ENCODE measurements around the gene HIVEP3.
"Not testable (repeated sequence)": the region's sequence is repeated elsewhere in the genome, so short reads cannot be mapped to it uniquely, and the experiment has no call there.

The HIVEP3 gene

GRCh38 chr1:41918450-41919043 is at the start of gene HIVEP3:
Gene HIVEP3, minus strand, starts transcription at chr1:41918922.
- DNase-seq: no peak

- no peak for DNase-seq
These were observed 45.7 kb upstream of the HIVEP3 start for GRCh38 chr1:41964400-41964799.

GRCh38 chr1:41963636-41964035 is 44.9 kb upstream of the HIVEP3 start:
- no peak for DNase-seq

GRCh38 chr1:41958015-41958673 is 39.4 kb upstream of the HIVEP3 start:
- DNase-seq: no peak

- DNase-seq: no peak
These were observed 38.8 kb upstream of the HIVEP3 start for GRCh38 chr1:41957568-41957967.

GRCh38 chr1:41955461-41956159 is 36.9 kb upstream of the HIVEP3 start:
- no peak for DNase-seq

- no peak for DNase-seq
These were observed 35.8 kb upstream of the HIVEP3 start for GRCh38 chr1:41954533-41954944.

GRCh38 chr1:41953291-41953690 is 34.6 kb upstream of the HIVEP3 start:
- no peak for DNase-seq

- no peak for DNase-seq
These were observed 33.5 kb upstream of the HIVEP3 start for GRCh38 chr1:41952208-41952607.

- not testable (repeated sequence) for DNase-seq
These were observed 32.8 kb upstream of the HIVEP3 start for GRCh38 chr1:41951492-41951891.

GRCh38 chr1:41950820-41951219 is 32.1 kb upstream of the HIVEP3 start:
- DNase-seq: no peak

GRCh38 chr1:41945946-41946345 is 27.2 kb upstream of the HIVEP3 start:
- DNase-seq: not testable (repeated sequence)

- DNase-seq: no peak
These were observed 25.0 kb upstream of the HIVEP3 start for GRCh38 chr1:41943717-41944116.

- DNase-seq: no peak
These were observed 23.6 kb upstream of the HIVEP3 start for GRCh38 chr1:41942278-41942677.

GRCh38 chr1:41941381-41941780 is 22.7 kb upstream of the HIVEP3 start:
- DNase-seq: no peak

GRCh38 chr1:41939194-41939593 is 20.5 kb upstream of the HIVEP3 start:
- no peak for DNase-seq

GRCh38 chr1:41936107-41936506 is 17.4 kb upstream of the HIVEP3 start:
- no peak for DNase-seq

- no peak for DNase-seq
These were observed 16.5 kb upstream of the HIVEP3 start for GRCh38 chr1:41935226-41935625.

- no peak for DNase-seq
These were observed 14.4 kb upstream of the HIVEP3 start for GRCh38 chr1:41933106-41933505.

- no peak for DNase-seq
These were observed 12.9 kb upstream of the HIVEP3 start for GRCh38 chr1:41931578-41931977.

- no peak for DNase-seq
These were observed 8.4 kb upstream of the HIVEP3 start for GRCh38 chr1:41927118-41927517.

- DNase-seq: no peak
These were observed 7.0 kb upstream of the HIVEP3 start for GRCh38 chr1:41925712-41926111.

- DNase-seq: no peak
These were observed 6.2 kb upstream of the HIVEP3 start for GRCh38 chr1:41924911-41925310.

- not testable (repeated sequence) for DNase-seq
These were observed 2.5 kb upstream of the HIVEP3 start for GRCh38 chr1:41921271-41921670.
